GM12878 (cell line): ENCODE measurements around the gene MSRB1. TPM values are rescaled to one million over a fixed set of nuclear protein-coding genes. Genes with fewer than 3 reads are reported as not detected.

Experiments used
- ATAC-seq: fragments of 200-7000 bp; cut with Tn5 transposase; 3 replicates; pipeline ENCODE4 v1.9.1; 2020; ENCODE audit warnings: mild to moderate bottlenecking, moderate library complexity
- BruUV-seq: library from RNA; stranded (reverse); fragments of 400-500 nt; replicated peaks from 2 replicates; lab custom pipeline; 2021; lab: Mats Ljungman, UMichigan
- CTCF ChIA-PET: fragments of 300-600 bp; sonication (Branson Sonifier 250); formaldehyde crosslinking; extraction: SDS; loops from one replicate; lab custom pipeline; 2021; ENCODE audit warnings: inconsistent platforms; lab: Yijun Ruan, JAX
- POLR2A ChIA-PET: fragments of 350-600 bp; formaldehyde crosslinking; extraction: SDS; loops from one replicate; lab custom pipeline; 2021; ENCODE audit warnings: inconsistent platforms; lab: Charles Lee
- RAD21 ChIA-PET: fragments of 300-600 bp; sonication (Branson Sonifier 250); formaldehyde crosslinking; loops from one replicate; lab custom pipeline; 2023; ENCODE audit warnings: antibody characterized with exemption; ENCODE audit not compliant: unreplicated experiment; lab: Charles Lee
- SMC1A ChIA-PET: fragments of 300-600 bp; sonication (Branson Sonifier 250); formaldehyde crosslinking; loops from one replicate; lab custom pipeline; 2023; ENCODE audit not compliant: unreplicated experiment, uncharacterized antibody; lab: Charles Lee
- DNase-seq: peaks from one replicate; pipeline ENCODE4 v3.0.0-alpha.2; 2011; ENCODE audit warnings: low read depth, low spot score
- FAIRE-seq: peaks from 3 replicates; lab custom pipeline; 2011; peaks lifted over from hg19 to GRCh38; lab: Jason Lieb, UNC
- H2AFZ ChIP-seq: 2 replicates; pipeline ENCODE4 v1.6.0; 2011; ENCODE audit warnings: low read depth, low read length, control low read depth; ENCODE audit not compliant: control insufficient read depth
- H3K27ac ChIP-seq: 2 replicates; pipeline ENCODE4 v1.5.1; 2011; ENCODE audit warnings: control low read depth; ENCODE audit not compliant: control insufficient read depth, insufficient read depth
- H3K27me3 ChIP-seq, 2 experiments: replicated peaks in 1 of 2; 2 replicates each; pipeline versions ENCODE4 v1.6.0 to v1.6.1; 2011; ENCODE audit warnings: low read length in 1 of 2; ENCODE audit not compliant: control insufficient read depth in 2 of 2, insufficient read depth in 2 of 2
- H3K36me3 ChIP-seq, 2 experiments: 2 replicates each; pipeline ENCODE4 v1.5.1; 2011; ENCODE audit warnings: low read length in 1 of 2; ENCODE audit not compliant: control insufficient read depth in 2 of 2, insufficient read depth in 2 of 2
- H3K4me1 ChIP-seq: 2 replicates; pipeline ENCODE4 v1.6.1; 2011; ENCODE audit warnings: mild to moderate bottlenecking, low read length, moderate library complexity, mixed read lengths; ENCODE audit not compliant: control insufficient read depth, insufficient read depth
- H3K4me2 ChIP-seq: 2 replicates; pipeline ENCODE4 v1.6.0; 2011; ENCODE audit warnings: control low read depth; ENCODE audit not compliant: control insufficient read depth, insufficient read depth
- H3K4me3 ChIP-seq: fragments of 200-600 bp; sonication (generic); 2 replicates; pipeline ENCODE4 v1.5.1; 2016
- H3K79me2 ChIP-seq: 2 replicates; pipeline ENCODE4 v1.6.0; 2011; ENCODE audit warnings: low read length; ENCODE audit not compliant: control insufficient read depth, insufficient read depth
- H3K9ac ChIP-seq: 2 replicates; pipeline ENCODE4 v1.8.0; 2011; ENCODE audit warnings: low read length, control low read depth, mixed read lengths; ENCODE audit not compliant: control insufficient read depth, insufficient read depth
- H3K9me3 ChIP-seq: replicated peaks from 3 replicates; pipeline ENCODE4 v1.5.1; 2011; ENCODE audit warnings: mild to moderate bottlenecking, low read length; ENCODE audit not compliant: control insufficient read depth, insufficient read depth
- H4K20me1 ChIP-seq: 2 replicates; pipeline ENCODE4 v1.6.0; 2011; ENCODE audit not compliant: control insufficient read depth, insufficient read depth
- BHLHE40 ChIP-seq, 2 experiments: fragments of 450-650 bp in 1 of 2; IDR thresholded peaks; 2 replicates each; pipeline ENCODE4 v1.6.1; 2011 to 2017; ENCODE audit warnings: low read depth in 2 of 2, borderline replicate concordance in 1 of 2, improper control_type of control experiment in 1 of 2, low read length in 1 of 2, mild to moderate bottlenecking in 1 of 2
- MTA3 ChIP-seq: IDR thresholded peaks from 2 replicates; pipeline ENCODE4 v1.6.1; 2012; ENCODE audit warnings: low read length, inconsistent platforms, borderline replicate concordance
- NFYB ChIP-seq: IDR thresholded peaks from 2 replicates; pipeline ENCODE4 v1.6.1; 2011; ENCODE audit warnings: low read depth, mild to moderate bottlenecking, low read length, improper control_type of control experiment, moderate library complexity; ENCODE audit not compliant: insufficient read depth
- NRF1 ChIP-seq: conservative IDR thresholded peaks from 2 replicates; pipeline ENCODE4 v1.6.1; 2011; ENCODE audit warnings: mild to moderate bottlenecking, low read depth, low read length, improper control_type of control experiment
- PBX3 ChIP-seq: IDR thresholded peaks from 2 replicates; pipeline ENCODE4 v1.6.1; 2011; ENCODE audit warnings: mild to moderate bottlenecking, low read depth, low read length, moderate library complexity; ENCODE audit not compliant: insufficient replicate concordance
- POLR2A ChIP-seq: IDR thresholded peaks from 2 replicates; pipeline ENCODE4 v1.6.1; 2011; ENCODE audit warnings: low read depth, mild to moderate bottlenecking, low read length
- RBBP5 ChIP-seq: fragments of 200-600 bp; sonication (generic); conservative IDR thresholded peaks from 2 replicates; pipeline ENCODE4 v1.6.1; 2016
- RUNX3 ChIP-seq: IDR thresholded peaks from 2 replicates; pipeline ENCODE4 v1.6.1; 2012; ENCODE audit warnings: low read length, inconsistent platforms
- SRF ChIP-seq, 2 experiments: IDR thresholded peaks; 2 replicates each; pipeline ENCODE4 v1.6.1; 2011; ENCODE audit warnings: low read depth in 2 of 2, low read length in 2 of 2, mild to moderate bottlenecking in 1 of 2, moderate library complexity in 1 of 2
- ZBTB4 ChIP-seq: fragments of 450-650 bp; formaldehyde crosslinking; IDR thresholded peaks from 2 replicates; pipeline ENCODE4 v1.4.0; 2022; ENCODE audit warnings: mild to moderate bottlenecking, moderate library complexity
- ZNF384 ChIP-seq: IDR thresholded peaks from 2 replicates; pipeline ENCODE4 v1.6.1; 2012; ENCODE audit warnings: low read depth, mild to moderate bottlenecking, low read length, improper control_type of control experiment, borderline replicate concordance
- WGBS: methylation state at CpG from one replicate; pipeline ENCODE4 v1.1.6; 2016; ENCODE audit warnings: low lambda C conversion rate; ENCODE audit not compliant: insufficient replicate concordance, insufficient coverage; ENCODE audit errors: missing lambda C conversion rate; 5-methylcytosine and 5-hydroxymethylcytosine counted together
- in situ Hi-C: fragments of 300-500 bp; cut with MboI; formaldehyde crosslinking; loops from 9 replicates; pipeline ENCODE4 v1.14.3; 2018; ENCODE audit warnings: mixed read lengths
- intact Hi-C: fragments of 100-400 bp; cut with micrococcal nuclease; formaldehyde crosslinking; loops from one replicate; pipeline ENCODE4 v1.14.2; 2022; ENCODE audit not compliant: unreplicated experiment
- polyA plus RNA-seq, 11 experiments: library from polyadenylated mRNA; depleted of rRNA in 4 of 11; unstranded in 6 of 11; stranded (reverse) in 5 of 11; fragments of >200 nt; fragmentation: Nextera tagmentation in 4 of 11; fragmentation: Illumina TruSeq in 1 of 11; extraction: Ambion mirVana in 4 of 11; extraction: Trizol in 1 of 11; gene quantifications; 1 replicate in 1 of 11; 2 replicates in 10 of 11; pipeline versions ENCODE4 v1.2.1 to v1.2.3, GENCODE V29; 2011 to 2016; ENCODE audit warnings: inconsistent platforms in 2 of 11, missing spikeins in 2 of 11, low read depth in 1 of 11
- total RNA-seq, 4 experiments: library from RNA; depleted of rRNA in 3 of 4; stranded (reverse); fragments of >200 nt in 3 of 4; fragmentation: Illumina TruSeq in 1 of 4; extraction: Trizol in 1 of 4; gene quantifications; 2 replicates each; pipeline versions ENCODE4 v1.2.1 to v1.2.3, GENCODE V29; 2013 to 2021

The MSRB1 gene
- total and polyA plus RNA-seq, 10 of the 15 experiments (the other 5 are each of a cell fraction or from before 2014, with no cell fraction given): 5.1 to 48.6 (median 25.7) TPM

GRCh38 chr16:1908184-1908583, 34.8 kb downstream of the MSRB1 start:
- no peak for DNase-seq
- Histone ChIP-seq H4K20me1 (no peaks in the 10 kb centered on the region), H2AFZ (no peak overlapping the region), H3K4me3 (no peak overlapping the region), H3K9ac (no peak overlapping the region)
- no TSS peak for BruUV-seq
- 41% methylated on average over 17 of the region's 17 CpGs for WGBS
- CTCF ChIA-PET: no interaction called here
- TF ChIP-seq NRF1: no peak
- no peak for TF ChIP-seq ZBTB4
- no peak for TF ChIP-seq SRF (IDR thresholded peaks at IDR 0.05; ENCODE audit: low read depth in 2 of 2, low read length in 2 of 2)
- no peak for TF ChIP-seq BHLHE40 (IDR thresholded peaks at IDR 0.05; ENCODE audit: borderline replicate concordance in 1 of 2, low read depth in 2 of 2, low read length in 1 of 2)
- no peak for TF ChIP-seq MTA3
- TF ChIP-seq NFYB: no peak
- no peak for TF ChIP-seq POLR2A
- TF ChIP-seq PBX3: no peak
- TF ChIP-seq RBBP5: no peak
- no peak for TF ChIP-seq ZNF384
- no peak for TF ChIP-seq RUNX3
- TF ChIP-seq, all 136 proteins: peak for 0
- RAD21 ChIA-PET: no interaction called here
- no peak overlapping the region for H3K27ac ChIP-seq
- intact Hi-C loops (no loop called here), in situ Hi-C loops (no loop called here)
- SMC1A ChIA-PET: no interaction called here
- H3K4me2 ChIP-seq: no peak overlapping the region
- POLR2A ChIA-PET: no interaction called here
- no peaks in the 10 kb centered on the region for H3K9me3 ChIP-seq
- no peaks in the 10 kb centered on the region for H3K79me2 ChIP-seq
- ATAC-seq (no peak), FAIRE-seq (no peak)
- no peaks in the 10 kb centered on the region for H3K4me1 ChIP-seq
- no peaks in the 10 kb centered on the region; a peak in 1 of 4 replicates for H3K27me3 ChIP-seq
- no peaks in the 10 kb centered on the region for H3K36me3 ChIP-seq
